Measurements from ENCODE around the gene ELL. TPM values are rescaled to one million over a fixed set of nuclear protein-coding genes. Genes with fewer than 3 reads are reported as not detected.

Gene ELL
- total and polyA plus RNA-seq, 2 donors from 2014 or later, result 5.7 to 25.2 TPM

DNA sequence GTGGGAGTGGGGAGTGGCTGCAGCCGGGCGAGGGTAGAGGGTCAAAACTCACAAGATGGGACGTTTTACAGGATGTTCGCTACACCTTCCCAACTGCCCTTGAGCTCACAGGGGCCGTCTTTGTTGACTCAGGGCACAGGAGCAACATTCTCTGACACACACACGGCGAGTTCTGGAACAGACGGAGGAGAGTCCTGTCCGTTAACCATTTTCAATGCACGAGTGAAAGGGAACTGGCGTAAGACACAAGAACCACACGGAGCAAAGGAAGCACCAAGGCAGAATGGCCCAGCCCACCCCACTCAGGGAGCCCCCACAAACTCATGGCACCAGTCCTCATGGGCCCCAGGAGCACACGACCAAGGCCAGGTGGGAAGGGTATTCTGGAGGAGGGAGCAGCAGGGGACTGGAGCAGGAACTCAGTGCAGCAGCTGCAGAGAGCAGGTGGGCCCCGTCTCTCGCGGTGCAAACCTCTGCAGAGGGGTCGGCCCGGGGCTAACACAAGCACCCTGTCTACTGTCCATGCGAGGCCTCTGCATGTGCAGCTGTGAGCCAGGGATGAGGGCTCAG, 46.0 kb downstream of the ELL start:
- H3K4me1 ChIP-seq (ENCODE audit: control insufficient read depth in 2 of 3, insufficient read depth in 2 of 3, low read depth in 1 of 3, low read length in 3 of 3), result peaks cover 0 to 43% (median 23%) of the 10 kb centered on the region in 3 donors
- TF ChIP-seq, protein P1, sequence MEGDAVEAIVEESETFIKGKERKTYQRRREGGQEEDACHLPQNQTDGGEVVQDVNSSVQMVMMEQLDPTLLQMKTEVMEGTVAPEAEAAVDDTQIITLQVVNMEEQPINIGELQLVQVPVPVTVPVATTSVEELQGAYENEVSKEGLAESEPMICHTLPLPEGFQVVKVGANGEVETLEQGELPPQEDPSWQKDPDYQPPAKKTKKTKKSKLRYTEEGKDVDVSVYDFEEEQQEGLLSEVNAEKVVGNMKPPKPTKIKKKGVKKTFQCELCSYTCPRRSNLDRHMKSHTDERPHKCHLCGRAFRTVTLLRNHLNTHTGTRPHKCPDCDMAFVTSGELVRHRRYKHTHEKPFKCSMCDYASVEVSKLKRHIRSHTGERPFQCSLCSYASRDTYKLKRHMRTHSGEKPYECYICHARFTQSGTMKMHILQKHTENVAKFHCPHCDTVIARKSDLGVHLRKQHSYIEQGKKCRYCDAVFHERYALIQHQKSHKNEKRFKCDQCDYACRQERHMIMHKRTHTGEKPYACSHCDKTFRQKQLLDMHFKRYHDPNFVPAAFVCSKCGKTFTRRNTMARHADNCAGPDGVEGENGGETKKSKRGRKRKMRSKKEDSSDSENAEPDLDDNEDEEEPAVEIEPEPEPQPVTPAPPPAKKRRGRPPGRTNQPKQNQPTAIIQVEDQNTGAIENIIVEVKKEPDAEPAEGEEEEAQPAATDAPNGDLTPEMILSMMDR (IDR thresholded peaks at IDR 0.05; ENCODE audit: borderline replicate concordance, extremely low read depth, insufficient read depth), result no peak
- intact Hi-C loops (cut with DNase I), result no loop called here
- DNase-seq (no peak), FAIRE-seq (no peak)
- no peaks in the 10 kb centered on the region for H3K36me3 ChIP-seq (ENCODE audit: control insufficient read depth in 2 of 3, insufficient read depth in 3 of 3, low read length in 3 of 3)
- H3K4me3 ChIP-seq (ENCODE audit: low read length in 3 of 3), result no peak overlapping the region
- H3K9ac ChIP-seq (ENCODE audit: low read length in 3 of 3), result no peak overlapping the region
- H3K9me3 ChIP-seq (ENCODE audit: control insufficient read depth in 2 of 3, insufficient read depth in 1 of 3, low read length in 3 of 3), result no peaks in the 10 kb centered on the region
- H3K27me3 ChIP-seq (ENCODE audit: control insufficient read depth, insufficient read depth, low read length), result no peaks in the 10 kb centered on the region
- H3K27ac ChIP-seq (ENCODE audit: low read depth in 2 of 2, low read length in 2 of 2), result no peak overlapping the region

DNA sequence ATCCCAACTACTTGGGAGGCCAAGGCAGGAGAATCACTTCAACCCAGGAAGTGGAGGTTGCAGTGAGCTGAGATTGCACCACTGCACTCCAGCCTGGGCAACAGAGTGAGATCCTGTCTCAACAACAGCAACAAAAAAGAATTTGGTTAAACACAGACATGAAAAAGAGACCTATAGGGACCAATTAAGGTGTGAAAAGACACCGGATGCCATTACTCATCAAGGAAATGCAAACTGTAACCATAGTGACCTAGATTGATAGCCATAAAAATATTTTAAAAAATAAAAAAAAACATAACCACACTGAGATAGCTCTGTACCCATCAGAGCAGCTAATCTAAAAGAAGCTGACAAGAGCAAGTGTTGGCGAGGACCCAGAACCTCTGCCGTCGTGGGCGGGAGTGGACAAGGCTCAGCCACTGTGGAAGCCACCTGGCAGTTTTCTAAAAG, 46.8 kb downstream of the ELL start:
- FAIRE-seq (no peak), DNase-seq (no peak)
- Histone ChIP-seq H3K36me3 (ENCODE audit: control insufficient read depth in 2 of 3, insufficient read depth in 3 of 3, low read length in 3 of 3) (no peaks in the 10 kb centered on the region), H3K9me3 (ENCODE audit: control insufficient read depth in 2 of 3, insufficient read depth in 1 of 3, low read length in 3 of 3) (no peaks in the 10 kb centered on the region), H3K4me1 (ENCODE audit: control insufficient read depth in 2 of 3, insufficient read depth in 2 of 3, low read depth in 1 of 3, low read length in 3 of 3) (peaks cover 0 to 43% (median 23%) of the 10 kb centered on the region in 3 donors), H3K4me3 (ENCODE audit: low read length in 3 of 3) (no peak overlapping the region), H3K9ac (ENCODE audit: low read length in 3 of 3) (no peak overlapping the region), H3K27me3 (ENCODE audit: control insufficient read depth, insufficient read depth, low read length) (no peaks in the 10 kb centered on the region), H3K27ac (ENCODE audit: low read depth in 2 of 2, low read length in 2 of 2) (no peak overlapping the region)
- intact Hi-C loops (cut with DNase I), result no loop called here
- TF ChIP-seq, protein P1 (IDR thresholded peaks at IDR 0.05; ENCODE audit: borderline replicate concordance, extremely low read depth, insufficient read depth), result no peak

DNA sequence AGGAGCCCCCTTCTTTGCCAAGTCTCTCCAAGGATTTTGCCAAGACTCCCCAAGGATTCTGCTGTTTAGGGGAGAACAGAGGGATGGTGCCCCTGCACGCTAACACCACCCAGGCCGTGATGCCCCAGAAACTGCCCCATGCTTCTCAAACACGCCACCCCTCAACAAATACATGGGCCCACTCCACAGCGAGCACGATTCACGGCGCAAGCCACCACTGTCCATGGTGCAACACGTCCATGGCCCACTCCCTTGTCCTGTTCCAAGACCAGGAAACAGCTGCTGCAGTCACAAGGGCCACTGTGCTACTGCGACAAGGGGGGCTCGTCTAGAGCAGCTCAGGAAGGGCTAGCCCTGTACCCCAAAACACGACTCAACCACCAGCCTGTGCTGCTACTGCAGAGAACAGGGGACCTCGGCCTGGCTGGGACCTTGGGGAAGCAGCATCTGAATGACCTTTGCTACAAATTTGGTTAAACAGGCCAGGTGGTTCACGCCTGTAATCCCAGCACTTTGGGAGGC, 47.4 kb downstream of the ELL start:
- peaks cover 0 to 44% (median 23%) of the 10 kb centered on the region in 3 donors for H3K4me1 ChIP-seq (ENCODE audit: control insufficient read depth in 2 of 3, insufficient read depth in 2 of 3, low read depth in 1 of 3, low read length in 3 of 3)
- H3K9me3 ChIP-seq (ENCODE audit: control insufficient read depth in 2 of 3, insufficient read depth in 1 of 3, low read length in 3 of 3), result no peaks in the 10 kb centered on the region
- no peak overlapping the region for H3K9ac ChIP-seq (ENCODE audit: low read length in 3 of 3)
- no peak overlapping the region for H3K4me3 ChIP-seq (ENCODE audit: low read length in 3 of 3)
- TF ChIP-seq, protein P1 (IDR thresholded peaks at IDR 0.05; ENCODE audit: borderline replicate concordance, extremely low read depth, insufficient read depth), result no peak
- FAIRE-seq, result no peak
- DNase-seq, result no peak
- H3K27me3 ChIP-seq (ENCODE audit: control insufficient read depth, insufficient read depth, low read length), result no peaks in the 10 kb centered on the region
- no peaks in the 10 kb centered on the region for H3K36me3 ChIP-seq (ENCODE audit: control insufficient read depth in 2 of 3, insufficient read depth in 3 of 3, low read length in 3 of 3)
- H3K27ac ChIP-seq (ENCODE audit: low read depth in 2 of 2, low read length in 2 of 2), result no peak overlapping the region
- intact Hi-C loops (cut with DNase I), result no loop called here

Data from kidney (tissue), 14 donors.